Calu3 (cell line): ENCODE data around the gene FOSL1. TPM values are rescaled to one million over a fixed set of nuclear protein-coding genes. Genes with fewer than 3 reads are reported as not detected.

ENCODE experiments used
- BruUV-seq: library from RNA; stranded (reverse); fragments of 400-500 nt; replicated peaks from 2 replicates; lab custom pipeline; 2021; lab: Mats Ljungman, UMichigan
- CTCF ChIA-PET: fragments of 300-600 bp; sonication (Branson Sonifier 250); formaldehyde crosslinking; loops from one replicate; lab custom pipeline; 2022; ENCODE audit warnings: antibody characterized with exemption; lab: Charles Lee
- DNase-seq: peaks from one replicate; pipeline ENCODE4 v3.0.0; 2022
- H3K27ac Mint-ChIP-seq: one replicate; pipeline ENCODE4 v1.8.0; 2022; ENCODE audit warnings: mixed read lengths; ENCODE audit not compliant: unreplicated experiment
- H3K27me3 Mint-ChIP-seq: one replicate; pipeline ENCODE4 v1.8.0; 2022; ENCODE audit warnings: mixed read lengths; ENCODE audit not compliant: unreplicated experiment
- H3K36me3 Mint-ChIP-seq: one replicate; pipeline ENCODE4 v1.8.0; 2022; ENCODE audit warnings: mild to moderate bottlenecking, moderate library complexity, mixed read lengths; ENCODE audit not compliant: insufficient read depth, unreplicated experiment
- H3K4me1 Mint-ChIP-seq: one replicate; pipeline ENCODE4 v1.8.0; 2022; ENCODE audit warnings: mild to moderate bottlenecking, low read depth, mixed read lengths; ENCODE audit not compliant: unreplicated experiment
- H3K4me3 Mint-ChIP-seq: one replicate; pipeline ENCODE4 v1.8.0; 2022; ENCODE audit warnings: mild to moderate bottlenecking, low read depth, moderate library complexity, mixed read lengths; ENCODE audit not compliant: unreplicated experiment
- H3K9me3 Mint-ChIP-seq: one replicate; pipeline ENCODE4 v1.8.0; 2022; ENCODE audit warnings: low read depth, mixed read lengths; ENCODE audit not compliant: unreplicated experiment
- intact Hi-C: fragments of 100-400 bp; cut with micrococcal nuclease; formaldehyde crosslinking; loops from one replicate; pipeline ENCODE4 v1.10.0; 2022; ENCODE audit not compliant: unreplicated experiment
- total RNA-seq: library from RNA; stranded (reverse); gene quantifications from 2 replicates; pipeline ENCODE4 v1.2.3, GENCODE V29; 2022
- TF ChIP-seq, protein P1 (sequence below): fragments of 200-600 bp; IDR thresholded peaks from one replicate; pipeline ENCODE4 v1.8.0; 2022; ENCODE audit warnings: antibody characterized with exemption; ENCODE audit not compliant: unreplicated experiment

The FOSL1 gene
- total RNA-seq, 1 experiment from 2014 or later: 76.1 TPM

GRCh38 chr11:65864706-65865471 lies 35.3 kb downstream of the FOSL1 start:
- no peak overlapping the region for H3K27ac Mint-ChIP-seq
- no peak overlapping the region for H3K4me3 Mint-ChIP-seq
- peaks cover 5% of the 10 kb centered on the region for H3K4me1 Mint-ChIP-seq
- peaks cover 7% of the 10 kb centered on the region for H3K27me3 Mint-ChIP-seq
- no TSS peak for BruUV-seq
- peaks cover 67% of the 10 kb centered on the region for H3K36me3 Mint-ChIP-seq
- intact Hi-C loops: no loop called here
- H3K9me3 Mint-ChIP-seq: no peaks in the 10 kb centered on the region
- CTCF ChIA-PET: no interaction called here
- TF ChIP-seq, protein P1, sequence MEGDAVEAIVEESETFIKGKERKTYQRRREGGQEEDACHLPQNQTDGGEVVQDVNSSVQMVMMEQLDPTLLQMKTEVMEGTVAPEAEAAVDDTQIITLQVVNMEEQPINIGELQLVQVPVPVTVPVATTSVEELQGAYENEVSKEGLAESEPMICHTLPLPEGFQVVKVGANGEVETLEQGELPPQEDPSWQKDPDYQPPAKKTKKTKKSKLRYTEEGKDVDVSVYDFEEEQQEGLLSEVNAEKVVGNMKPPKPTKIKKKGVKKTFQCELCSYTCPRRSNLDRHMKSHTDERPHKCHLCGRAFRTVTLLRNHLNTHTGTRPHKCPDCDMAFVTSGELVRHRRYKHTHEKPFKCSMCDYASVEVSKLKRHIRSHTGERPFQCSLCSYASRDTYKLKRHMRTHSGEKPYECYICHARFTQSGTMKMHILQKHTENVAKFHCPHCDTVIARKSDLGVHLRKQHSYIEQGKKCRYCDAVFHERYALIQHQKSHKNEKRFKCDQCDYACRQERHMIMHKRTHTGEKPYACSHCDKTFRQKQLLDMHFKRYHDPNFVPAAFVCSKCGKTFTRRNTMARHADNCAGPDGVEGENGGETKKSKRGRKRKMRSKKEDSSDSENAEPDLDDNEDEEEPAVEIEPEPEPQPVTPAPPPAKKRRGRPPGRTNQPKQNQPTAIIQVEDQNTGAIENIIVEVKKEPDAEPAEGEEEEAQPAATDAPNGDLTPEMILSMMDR: no peak
- DNase-seq: no peak

DNA sequence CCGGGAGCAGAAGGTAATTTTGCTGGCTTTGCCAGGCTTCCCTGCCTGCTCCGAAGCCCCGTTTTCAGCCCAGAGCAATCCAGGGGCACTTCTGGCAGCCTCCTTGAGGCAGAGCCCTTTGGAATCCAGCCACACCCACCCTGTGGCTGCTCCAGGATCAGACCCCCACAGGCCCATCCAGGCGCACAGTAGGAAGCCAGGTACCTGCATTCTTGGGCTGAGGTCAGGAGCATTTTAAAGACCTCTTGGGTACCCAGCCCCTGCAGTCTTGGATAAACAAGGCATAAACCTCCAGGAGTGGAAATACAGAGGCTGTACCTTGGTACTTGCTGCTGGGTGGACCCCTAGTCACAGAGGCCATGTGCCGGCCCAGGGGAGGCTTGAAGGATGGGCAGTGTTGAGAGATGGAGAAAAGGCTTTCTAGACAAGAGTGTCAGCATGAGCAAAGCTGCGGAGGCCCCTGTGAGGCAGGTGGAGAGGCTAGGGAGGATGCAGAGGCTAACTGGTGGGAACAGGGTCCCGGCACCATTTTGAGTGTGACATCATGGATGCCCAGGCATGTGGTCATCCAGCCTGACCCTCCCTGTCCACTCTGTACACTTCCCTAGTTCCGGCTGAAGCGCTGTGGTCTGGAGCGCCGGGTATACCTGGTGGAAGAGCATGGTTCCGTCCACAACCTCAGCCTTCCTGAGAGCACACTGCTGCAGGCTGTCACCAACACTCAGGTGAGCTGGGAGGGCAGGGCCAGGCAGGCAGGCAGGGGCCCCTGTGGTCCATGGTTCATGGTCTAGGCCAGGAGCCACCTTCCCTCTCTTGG lies 36.1 kb downstream of the FOSL1 start:
- no peak overlapping the region for H3K4me3 Mint-ChIP-seq
- CTCF ChIA-PET: no interaction called here

DNA sequence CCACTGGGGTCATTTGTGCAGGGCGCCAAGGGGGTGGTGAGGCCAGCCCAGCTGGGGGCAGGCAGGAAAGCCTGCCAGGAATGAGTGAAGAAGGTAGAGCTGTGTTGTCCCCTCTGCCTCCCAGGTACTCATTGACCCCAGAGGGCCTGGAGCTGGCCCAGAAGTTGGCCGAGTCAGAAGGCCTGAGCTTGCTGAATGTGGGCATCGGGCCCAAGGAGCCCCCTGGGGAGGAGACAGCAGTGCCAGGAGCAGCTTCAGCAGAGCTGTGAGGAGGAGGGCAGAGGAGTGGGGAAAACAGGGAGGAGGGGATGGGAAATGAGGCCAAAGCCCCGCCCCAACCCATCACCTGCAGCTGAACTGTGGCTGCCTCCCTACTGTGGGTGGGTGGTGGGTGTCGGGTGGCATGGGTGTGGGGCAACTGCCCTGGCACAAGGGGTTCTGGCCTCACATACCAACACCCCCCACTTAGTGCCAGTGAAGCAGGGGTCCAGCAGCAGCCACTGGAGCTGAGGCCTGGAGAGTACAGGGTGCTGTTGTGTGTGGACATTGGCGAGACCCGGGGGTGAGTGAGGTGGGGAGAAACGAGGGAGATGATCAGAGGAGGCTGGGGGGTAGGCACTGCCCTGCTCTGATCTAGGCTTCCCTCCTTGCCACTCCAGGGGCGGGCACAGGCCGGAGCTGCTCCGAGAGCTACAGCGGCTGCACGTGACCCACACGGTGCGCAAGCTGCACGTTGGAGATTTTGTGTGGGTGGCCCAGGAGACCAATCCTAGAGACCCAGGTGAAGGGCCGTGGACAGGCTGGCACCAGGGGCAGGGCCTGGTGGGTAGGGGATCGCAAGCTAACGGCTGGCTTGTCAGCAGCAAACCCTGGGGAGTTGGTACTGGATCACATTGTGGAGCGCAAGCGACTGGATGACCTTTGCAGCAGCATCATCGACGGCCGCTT lies 37.0 kb downstream of the FOSL1 start:
- intact Hi-C loops: no loop called here
- CTCF ChIA-PET: no interaction called here
- no TSS peak for BruUV-seq
- H3K4me1 Mint-ChIP-seq: peaks cover 17% of the 10 kb centered on the region
- H3K27me3 Mint-ChIP-seq: no peaks in the 10 kb centered on the region
- peaks cover 75% of the 10 kb centered on the region for H3K36me3 Mint-ChIP-seq
- no peak overlapping the region for H3K27ac Mint-ChIP-seq
- TF ChIP-seq, protein P1: no peak
- H3K4me3 Mint-ChIP-seq: no peak overlapping the region
- no peaks in the 10 kb centered on the region for H3K9me3 Mint-ChIP-seq
- DNase-seq: no peak

More for the DNA sequence above, 36.1 kb downstream of the FOSL1 start:
- no TSS peak for BruUV-seq
- TF ChIP-seq, protein P1: no peak
- intact Hi-C loops: no loop called here
- Mint-ChIP-seq H3K27ac (no peak overlapping the region), H3K27me3 (no peaks in the 10 kb centered on the region), H3K36me3 (peaks cover 67% of the 10 kb centered on the region), H3K9me3 (no peaks in the 10 kb centered on the region), H3K4me1 (peaks cover 9% of the 10 kb centered on the region)
- DNase-seq: no peak

GRCh38 chr11:65862191-65862735 lies 37.9 kb downstream of the FOSL1 start:
- no peak overlapping the region for H3K27ac Mint-ChIP-seq
- TF ChIP-seq, protein P1: no peak
- H3K4me1 Mint-ChIP-seq: peaks cover 17% of the 10 kb centered on the region
- BruUV-seq: no TSS peak
- H3K27me3 Mint-ChIP-seq: no peaks in the 10 kb centered on the region
- H3K9me3 Mint-ChIP-seq: no peaks in the 10 kb centered on the region
- no peak for DNase-seq
- H3K36me3 Mint-ChIP-seq: peaks cover 83% of the 10 kb centered on the region
- peak overlapping the region; percentile 84 for H3K4me3 Mint-ChIP-seq
- intact Hi-C loops: no loop called here
- CTCF ChIA-PET: no interaction called here
